GM20000 (cell line): Measurements from ENCODE around the gene TIAM1.

Source experiments
- DNase-seq: peaks from one replicate; pipeline ENCODE4 v3.0.0; 2012; ENCODE audit warnings: low spot score
- TF ChIP-seq, protein P1 (sequence below): IDR thresholded peaks from 2 replicates; pipeline ENCODE4 v1.5.1; 2012; ENCODE audit warnings: mild to moderate bottlenecking, control low read depth; ENCODE audit errors: extremely low read depth, missing control alignments

TIAM1 gene

GRCh38 chr21:31128234-31128633 is 215.8 kb downstream of the TIAM1 start:
- DNase-seq: no peak
- TF ChIP-seq, protein P1, sequence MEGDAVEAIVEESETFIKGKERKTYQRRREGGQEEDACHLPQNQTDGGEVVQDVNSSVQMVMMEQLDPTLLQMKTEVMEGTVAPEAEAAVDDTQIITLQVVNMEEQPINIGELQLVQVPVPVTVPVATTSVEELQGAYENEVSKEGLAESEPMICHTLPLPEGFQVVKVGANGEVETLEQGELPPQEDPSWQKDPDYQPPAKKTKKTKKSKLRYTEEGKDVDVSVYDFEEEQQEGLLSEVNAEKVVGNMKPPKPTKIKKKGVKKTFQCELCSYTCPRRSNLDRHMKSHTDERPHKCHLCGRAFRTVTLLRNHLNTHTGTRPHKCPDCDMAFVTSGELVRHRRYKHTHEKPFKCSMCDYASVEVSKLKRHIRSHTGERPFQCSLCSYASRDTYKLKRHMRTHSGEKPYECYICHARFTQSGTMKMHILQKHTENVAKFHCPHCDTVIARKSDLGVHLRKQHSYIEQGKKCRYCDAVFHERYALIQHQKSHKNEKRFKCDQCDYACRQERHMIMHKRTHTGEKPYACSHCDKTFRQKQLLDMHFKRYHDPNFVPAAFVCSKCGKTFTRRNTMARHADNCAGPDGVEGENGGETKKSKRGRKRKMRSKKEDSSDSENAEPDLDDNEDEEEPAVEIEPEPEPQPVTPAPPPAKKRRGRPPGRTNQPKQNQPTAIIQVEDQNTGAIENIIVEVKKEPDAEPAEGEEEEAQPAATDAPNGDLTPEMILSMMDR: no peak

GRCh38 chr21:31124010-31124409 is 220.1 kb downstream of the TIAM1 start:
- no peak for DNase-seq

GRCh38 chr21:31119199-31119598 is 224.9 kb downstream of the TIAM1 start:
- TF ChIP-seq, protein P1: no peak
- no peak for DNase-seq

More at GRCh38 chr21:31124010-31124409, 220.1 kb downstream of the TIAM1 start:
- TF ChIP-seq, protein P1: no peak

DNA sequence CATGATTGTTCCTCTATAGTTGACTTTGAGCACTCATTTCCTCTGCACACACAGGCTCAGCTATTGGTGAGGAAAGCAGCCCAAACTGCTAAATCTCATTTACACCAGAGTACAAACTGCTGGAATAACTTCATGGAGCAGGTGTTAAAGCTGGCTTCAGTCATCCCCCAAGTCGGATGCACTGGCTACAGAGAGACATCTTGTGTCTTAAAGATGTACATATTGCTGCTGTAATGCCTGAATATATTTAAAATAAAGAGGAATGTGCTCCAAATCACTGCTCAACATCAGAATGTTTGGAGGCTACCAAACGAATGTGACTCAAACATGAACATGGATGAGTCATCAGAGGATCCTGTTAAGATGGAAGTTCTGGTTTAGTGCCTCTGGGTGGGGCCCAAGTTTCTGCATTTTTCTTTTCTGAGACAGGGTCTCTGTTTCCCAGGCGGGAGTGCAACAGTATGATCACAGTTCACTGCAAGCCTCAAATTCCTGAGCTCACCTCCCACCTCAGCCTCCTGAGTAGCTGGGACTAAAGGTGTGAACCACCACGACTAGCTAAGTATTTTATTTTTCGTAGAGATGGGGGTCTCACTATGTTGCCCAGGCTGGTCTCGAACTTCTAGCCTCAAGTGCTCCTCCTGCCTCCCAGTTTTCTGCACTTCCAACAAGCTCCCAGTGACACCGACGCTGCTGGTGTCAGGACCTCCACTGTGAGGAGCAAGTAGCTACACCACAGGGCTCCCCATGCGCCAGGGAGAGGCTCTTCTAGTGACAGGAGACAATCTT is 226.7 kb downstream of the TIAM1 start:
- DNase-seq: no peak
- TF ChIP-seq, protein P1: no peak

- TF ChIP-seq, protein P1: no peak
- no peak for DNase-seq
These were observed 228.8 kb downstream of the TIAM1 start for GRCh38 chr21:31115249-31115648.

- TF ChIP-seq, protein P1: no peak
- DNase-seq: no peak
These were observed 233.0 kb downstream of the TIAM1 start for GRCh38 chr21:31111093-31111492.

- TF ChIP-seq, protein P1: no peak
- DNase-seq: no peak
These were observed 233.6 kb downstream of the TIAM1 start for GRCh38 chr21:31110430-31110829.
